ENCODE results near the gene ASIC2.

The ASIC2 gene

GRCh38 chr17:33028061-33028460 is 265.0 kb downstream of the ASIC2 start:
- H3K4me3 ChIP-seq (ENCODE audit: control insufficient read depth, low read depth, low read length) = no peak overlapping the region
- no peak for TF ChIP-seq CTCF (conservative IDR thresholded peaks at IDR 0.05; ENCODE audit: control insufficient read depth, insufficient read depth, low read depth, low read length)
- DNase-seq (ENCODE audit: low read depth) = no peak

GRCh38 chr17:33024688-33025486 is 268.2 kb downstream of the ASIC2 start:
- H3K4me3 ChIP-seq (ENCODE audit: control insufficient read depth, low read depth, low read length) = no peak overlapping the region
- no peak for TF ChIP-seq CTCF (conservative IDR thresholded peaks at IDR 0.05; ENCODE audit: control insufficient read depth, insufficient read depth, low read depth, low read length)
- no peak for DNase-seq (ENCODE audit: low read depth)

GRCh38 chr17:33023790-33024189 is 269.3 kb downstream of the ASIC2 start:
- no peak for TF ChIP-seq CTCF (conservative IDR thresholded peaks at IDR 0.05; ENCODE audit: control insufficient read depth, insufficient read depth, low read depth, low read length)
- DNase-seq (ENCODE audit: low read depth) = no peak
- H3K4me3 ChIP-seq (ENCODE audit: control insufficient read depth, low read depth, low read length) = no peak overlapping the region

GRCh38 chr17:33021731-33022408 is 271.2 kb downstream of the ASIC2 start:
- no peak for DNase-seq (ENCODE audit: low read depth)
- TF ChIP-seq CTCF (conservative IDR thresholded peaks at IDR 0.05; ENCODE audit: control insufficient read depth, insufficient read depth, low read depth, low read length) = no peak
- H3K4me3 ChIP-seq (ENCODE audit: control insufficient read depth, low read depth, low read length) = no peak overlapping the region

GRCh38 chr17:33019161-33019890 is 273.8 kb downstream of the ASIC2 start:
- no peak for TF ChIP-seq CTCF (conservative IDR thresholded peaks at IDR 0.05; ENCODE audit: control insufficient read depth, insufficient read depth, low read depth, low read length)
- no peak for DNase-seq (ENCODE audit: low read depth)
- H3K4me3 ChIP-seq (ENCODE audit: control insufficient read depth, low read depth, low read length) = no peak overlapping the region

- no peak overlapping the region for H3K4me3 ChIP-seq (ENCODE audit: control insufficient read depth, low read depth, low read length)
- DNase-seq (ENCODE audit: low read depth) = no peak
- no peak for TF ChIP-seq CTCF (conservative IDR thresholded peaks at IDR 0.05; ENCODE audit: control insufficient read depth, insufficient read depth, low read depth, low read length)
Measured at GRCh38 chr17:33017366-33017765, 275.7 kb downstream of the ASIC2 start.

Measured in fibroblast of mammary gland (primary cell).